NCI-H82 treated with DMSO at 0.1 percent for 48 hours (cell line): ENCODE results near the gene NPLOC4.
"Not testable (repeated sequence)": the region's sequence is repeated elsewhere in the genome, so short reads cannot be mapped to it uniquely, and the experiment has no call there.

ENCODE experiments used
- DNase-seq: peaks from one replicate; lab custom pipeline; 2025; ENCODE audit not compliant: unreplicated experiment; lab: John Stamatoyannopoulos, UW

NPLOC4 gene

GRCh38 chr17:81535480-81536298 is 101.2 kb downstream of the NPLOC4 start:
- no peak for DNase-seq

DNA sequence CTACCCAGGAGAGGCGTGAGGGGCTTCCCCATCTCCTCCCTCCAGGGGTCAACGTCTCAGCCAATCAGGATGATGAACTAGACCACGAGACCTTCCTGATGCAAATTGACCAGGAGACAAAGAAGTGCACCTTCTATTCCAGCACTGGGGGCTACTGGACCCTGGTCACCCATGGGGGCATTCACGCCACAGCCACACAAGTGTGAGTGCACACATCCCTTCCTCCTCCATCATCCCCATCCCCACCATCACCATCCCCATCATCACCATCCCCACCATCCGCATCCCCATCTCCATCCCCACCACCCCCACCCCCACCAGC is 101.9 kb downstream of the NPLOC4 start:
- no peak for DNase-seq

GRCh38 chr17:81534157-81535006 is 102.5 kb downstream of the NPLOC4 start:
- no peak for DNase-seq

GRCh38 chr17:81533339-81534141 is 103.4 kb downstream of the NPLOC4 start:
- no peak for DNase-seq

DNA sequence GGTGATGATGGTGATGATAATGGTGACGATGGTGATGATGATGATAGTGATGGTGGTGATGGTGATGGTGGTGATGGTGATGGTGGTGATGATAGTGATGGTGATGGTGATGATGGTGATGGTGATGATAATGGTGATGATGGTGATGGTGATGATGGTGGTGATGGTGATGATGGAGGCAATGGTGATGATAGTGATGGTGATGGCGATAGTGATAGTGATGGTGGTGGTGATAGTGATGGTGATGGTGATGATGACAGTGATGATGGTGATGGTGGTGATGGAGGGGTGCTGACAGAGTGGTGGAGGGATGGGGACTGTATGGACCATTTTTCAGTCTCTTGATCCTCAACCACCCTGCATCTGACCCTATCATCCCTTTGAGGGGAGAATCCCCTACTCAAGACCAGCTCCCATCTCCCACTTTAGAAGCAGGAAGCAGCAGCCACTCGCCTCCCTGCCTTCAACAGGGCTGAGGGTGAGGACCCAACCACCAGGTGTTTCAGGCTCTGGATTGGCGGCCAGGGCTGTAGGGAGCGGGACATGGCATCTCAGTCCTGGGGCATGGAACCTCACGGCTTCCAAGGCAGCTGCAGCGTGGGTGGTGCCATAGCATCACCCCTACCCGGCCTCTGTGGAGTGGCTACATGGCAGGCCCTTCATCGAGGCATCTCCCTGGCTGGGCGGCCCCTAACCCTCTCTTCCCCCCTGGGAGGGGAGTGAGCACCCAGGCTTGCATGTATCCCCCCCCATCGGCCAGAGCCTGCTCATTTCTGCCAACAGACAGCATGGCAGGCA is 104.2 kb downstream of the NPLOC4 start:
- DNase-seq, result no peak

DNA sequence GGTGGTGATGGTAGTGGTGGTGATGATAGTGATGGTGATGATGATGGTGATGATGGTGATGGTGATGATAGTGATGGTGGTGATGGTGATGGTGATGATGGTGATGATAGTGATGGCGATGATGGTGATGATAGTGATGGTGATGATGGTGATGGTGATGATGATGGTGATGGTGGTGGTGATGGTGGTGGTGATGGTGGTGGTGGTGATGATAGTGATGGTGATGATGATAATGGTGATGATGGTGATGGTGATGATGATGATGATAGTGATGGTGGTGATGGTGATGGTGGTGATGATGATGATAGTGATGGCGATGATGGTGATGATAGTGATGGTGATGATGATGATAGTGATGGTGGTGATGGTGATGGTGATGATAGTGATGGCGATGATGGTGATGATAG is 104.9 kb downstream of the NPLOC4 start:
- not testable (repeated sequence) for DNase-seq

DNA sequence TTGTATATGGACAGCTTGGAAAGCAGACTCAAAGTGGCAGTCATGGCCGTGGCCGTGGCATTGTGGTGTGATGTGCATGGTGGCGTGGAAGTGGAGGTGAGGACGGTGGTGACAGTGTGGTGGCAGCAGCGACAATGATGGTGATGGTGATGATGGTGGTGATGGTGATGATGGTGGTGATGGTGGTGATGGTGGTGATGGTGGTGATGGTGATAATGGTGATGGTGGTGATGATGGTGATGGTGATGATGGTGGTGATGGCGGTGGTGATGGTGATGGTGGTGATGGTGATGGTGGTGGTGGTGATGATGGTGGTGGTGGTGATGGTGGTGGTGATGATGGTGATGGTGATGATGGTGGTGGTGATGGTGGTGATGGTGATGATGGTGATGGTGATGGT is 105.9 kb downstream of the NPLOC4 start:
- DNase-seq, result not testable (repeated sequence)

- no peak for DNase-seq
Measured at GRCh38 chr17:81529437-81529803, 107.5 kb downstream of the NPLOC4 start.

- DNase-seq, result no peak
Measured at GRCh38 chr17:81528651-81529436, 108.1 kb downstream of the NPLOC4 start.

DNA sequence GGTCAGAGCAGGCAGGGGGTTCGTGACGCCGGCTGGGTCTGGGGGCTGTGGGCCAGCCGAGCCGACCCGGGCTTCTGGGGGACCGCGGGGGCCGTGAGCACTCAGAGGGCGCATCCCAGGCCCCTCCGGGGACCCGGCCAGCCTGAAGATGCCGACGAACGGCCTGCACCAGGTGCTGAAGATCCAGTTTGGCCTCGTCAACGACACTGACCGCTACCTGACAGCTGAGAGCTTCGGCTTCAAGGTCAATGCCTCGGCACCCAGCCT is 108.6 kb downstream of the NPLOC4 start:
- no peak for DNase-seq

DNA sequence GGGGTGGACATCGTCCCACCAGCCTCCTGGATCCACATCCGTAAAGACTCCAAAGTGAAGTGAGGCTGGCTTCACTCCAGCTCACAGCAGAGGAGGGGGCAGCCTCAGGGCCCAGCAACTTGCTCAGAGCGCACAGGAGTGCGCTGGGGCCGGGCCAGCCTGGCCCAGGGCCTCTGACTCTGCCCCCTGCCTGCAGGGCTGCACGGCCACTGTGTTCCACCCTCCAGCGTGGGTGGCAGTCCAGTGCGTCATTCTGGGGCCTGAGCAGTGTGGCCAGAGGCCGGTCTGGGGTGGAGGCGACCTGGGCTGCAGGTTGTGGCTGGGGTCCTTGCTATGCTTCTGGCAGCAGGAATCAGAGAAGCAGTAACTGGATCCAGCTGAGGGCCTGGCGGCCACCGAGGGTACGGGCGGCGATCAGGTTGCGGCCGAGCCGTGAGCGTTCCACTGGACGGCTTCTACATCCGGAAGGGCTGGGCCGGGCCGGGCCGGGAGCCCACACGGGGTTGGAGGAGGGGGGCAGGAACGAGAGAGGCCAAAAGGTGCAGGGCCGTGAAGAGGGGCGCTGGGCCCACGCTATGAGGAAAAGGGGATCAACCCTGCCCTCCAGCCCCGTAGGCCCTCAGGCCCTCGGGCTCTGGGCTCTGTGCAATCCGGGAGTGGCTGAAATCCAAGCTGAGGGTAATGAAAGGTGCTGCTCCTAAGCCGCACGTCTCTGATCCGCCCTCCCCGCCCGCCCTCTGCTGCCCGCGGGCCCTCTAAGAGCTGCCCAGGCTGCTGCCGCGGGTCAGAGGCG is 109.1 kb downstream of the NPLOC4 start, which contains the start of gene FSCN2:
TSS of gene FSCN2 (plus strand) at position 787 of the 793 bp plus-strand sequence. CDS start 155 bp downstream, outside the sequence.
- DNase-seq, result no peak

- DNase-seq, result no peak
Measured at GRCh38 chr17:81526662-81527571, 110.0 kb downstream of the NPLOC4 start.

DNA sequence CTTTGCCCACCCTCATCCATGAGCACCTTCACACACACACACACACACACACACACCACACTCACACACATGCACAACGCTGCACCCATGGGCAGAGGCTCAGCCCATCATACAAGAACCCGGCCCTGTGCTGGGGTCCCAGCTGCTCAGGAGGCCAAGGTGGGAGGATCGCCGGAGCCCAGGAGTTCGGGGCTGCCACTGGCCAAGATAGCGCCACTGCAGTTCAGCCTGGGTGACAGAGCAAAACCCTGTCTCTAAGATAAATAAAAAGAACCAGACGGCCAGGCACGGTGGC is 112.1 kb downstream of the NPLOC4 start:
- DNase-seq, result no peak

GRCh38 chr17:81524039-81524864 is 112.7 kb downstream of the NPLOC4 start:
- no peak for DNase-seq

DNA sequence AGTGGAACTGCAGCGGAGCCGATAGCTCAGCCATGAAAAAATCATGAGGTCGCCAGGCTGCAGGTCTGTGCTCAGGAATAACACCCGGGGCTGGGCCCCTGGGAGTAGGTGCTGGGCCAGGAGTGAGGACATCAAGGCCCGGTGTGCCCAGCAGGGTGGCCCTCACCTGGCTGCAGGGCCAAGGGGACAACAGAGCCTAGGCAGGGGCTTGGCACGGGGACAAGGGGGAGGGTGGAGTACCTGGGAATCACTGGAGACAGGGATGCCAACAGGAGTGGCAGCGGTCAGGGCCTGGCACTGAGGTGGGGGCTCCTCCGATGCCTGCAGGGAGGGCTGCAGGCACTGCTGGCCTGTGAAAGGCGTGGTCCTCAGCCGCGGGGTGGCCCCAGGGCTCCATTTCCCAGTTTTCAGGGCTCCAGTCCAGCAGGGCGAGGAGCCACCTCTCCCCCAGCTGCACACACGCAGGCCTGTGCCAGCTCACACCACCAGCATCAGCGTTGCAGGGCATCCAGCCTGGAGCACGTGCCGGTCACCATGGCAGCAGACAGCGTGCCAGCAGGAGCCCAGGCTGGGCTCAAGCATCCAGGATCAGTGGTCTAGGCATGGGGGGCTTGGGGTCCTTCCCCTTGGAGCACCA is 113.4 kb downstream of the NPLOC4 start:
- no peak for DNase-seq

GRCh38 chr17:81522491-81523401 is 114.2 kb downstream of the NPLOC4 start:
- DNase-seq, result no peak
